ENCODE measurements around the gene CLDN14.
A peak's percentile ranks its signal among the peaks of the same experiment; 100 is the strongest.

The CLDN14 gene

GRCh38 chr21:36429947-36430546 lies 49.9 kb downstream of the CLDN14 start:
- peak; percentile 61 for DNase-seq

GRCh38 chr21:36428761-36429432 lies 51.0 kb downstream of the CLDN14 start:
- DNase-seq = no peak

GRCh38 chr21:36427502-36427901 lies 52.4 kb downstream of the CLDN14 start:
- no peak for DNase-seq

DNA sequence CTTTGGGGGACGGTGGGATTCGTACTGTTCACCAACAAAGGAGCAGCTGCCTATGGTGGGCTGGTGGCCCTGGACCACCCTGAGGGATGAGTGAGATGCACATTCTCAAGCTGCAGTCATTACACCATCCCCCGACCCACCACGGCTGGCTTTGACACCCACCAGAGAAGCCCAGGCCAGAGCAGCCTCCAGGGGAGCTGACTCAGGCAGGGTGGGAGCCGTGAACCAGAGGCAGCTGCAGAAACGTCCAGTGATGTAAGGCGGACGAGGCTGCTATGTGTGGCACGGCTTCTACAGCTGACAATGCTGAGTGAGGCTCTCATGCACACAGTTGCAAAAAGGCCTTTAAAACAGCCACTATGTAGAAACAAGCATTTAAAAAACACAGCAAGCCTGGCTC lies 54.6 kb downstream of the CLDN14 start:
- DNase-seq = no peak

DNA sequence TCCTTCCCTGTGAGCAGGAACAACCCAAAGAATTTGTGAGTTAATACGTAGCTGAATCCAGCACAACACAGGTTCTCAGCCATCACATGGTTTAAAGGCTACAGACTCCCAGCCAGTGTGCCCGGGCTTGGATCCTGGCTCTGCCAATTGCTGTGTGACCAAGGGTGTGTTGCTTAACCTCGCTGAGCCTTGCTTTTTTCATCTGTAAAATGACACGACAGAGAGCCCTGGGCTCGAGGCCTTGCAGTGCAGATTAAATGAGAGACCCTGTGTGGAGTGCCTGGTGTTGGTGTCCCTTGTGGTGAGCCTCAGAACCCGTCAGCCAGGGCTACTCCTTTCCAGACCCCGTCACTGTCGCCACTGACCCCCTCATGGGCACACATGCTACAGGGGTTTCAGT lies 55.3 kb downstream of the CLDN14 start:
- DNase-seq = no peak

DNA sequence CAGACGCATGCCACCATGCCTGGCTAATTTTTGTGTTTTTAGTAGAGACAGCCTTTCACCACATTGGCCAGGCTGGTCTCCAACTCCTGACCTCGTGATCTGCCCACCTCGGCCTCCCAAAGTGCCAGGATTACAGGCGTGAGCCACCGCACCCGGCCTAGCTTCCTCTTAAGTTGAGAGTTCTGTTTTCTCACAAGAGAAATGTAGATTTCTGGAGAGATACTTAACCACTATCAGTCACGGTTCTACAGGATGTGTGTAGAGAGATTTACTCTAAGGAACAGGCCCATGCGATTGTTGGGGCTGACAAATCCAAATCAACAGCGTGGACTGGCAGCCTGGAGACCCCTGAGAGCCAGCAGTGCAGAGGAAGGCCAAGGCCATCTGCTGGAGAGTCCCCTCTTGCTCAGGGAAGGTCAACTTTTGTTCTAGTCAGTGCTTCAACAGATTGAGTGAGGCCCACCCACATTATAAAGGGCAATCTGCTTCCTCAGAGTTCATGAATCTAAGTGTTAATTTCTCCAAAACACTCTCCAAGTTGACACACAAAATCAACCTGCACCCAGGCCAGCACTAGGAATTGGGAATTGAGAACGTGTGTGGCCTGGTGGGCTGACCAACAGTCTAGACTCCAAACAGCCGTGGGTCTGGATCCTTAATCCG lies 56.0 kb downstream of the CLDN14 start:
- no peak for DNase-seq

GRCh38 chr21:36422279-36423098 lies 57.4 kb downstream of the CLDN14 start:
- DNase-seq = no peak

GRCh38 chr21:36420571-36421339 lies 59.2 kb downstream of the CLDN14 start:
- DNase-seq = no peak

DNA sequence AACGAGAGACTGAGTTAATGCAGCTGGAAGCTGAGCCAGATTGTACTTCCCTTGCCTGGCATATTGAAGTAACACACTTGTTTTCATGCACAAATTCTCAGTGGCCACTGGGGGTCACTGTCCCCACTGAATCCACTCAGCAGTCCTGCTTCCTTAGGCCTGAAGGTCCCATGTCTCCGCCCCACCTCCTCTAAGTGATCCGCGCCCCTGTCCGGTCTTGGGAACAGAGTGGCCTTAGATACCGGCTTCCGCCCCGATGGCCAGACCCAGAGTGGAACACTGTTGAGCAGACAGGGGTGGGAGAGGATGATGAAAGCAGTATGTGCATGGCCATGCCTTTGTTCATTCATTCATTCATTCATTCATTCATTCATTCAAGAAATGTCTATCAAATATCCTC lies 59.9 kb downstream of the CLDN14 start:
- DNase-seq = peak; percentile 29

- no peak for DNase-seq
These were observed 60.7 kb downstream of the CLDN14 start for GRCh38 chr21:36419241-36419640.

DNA sequence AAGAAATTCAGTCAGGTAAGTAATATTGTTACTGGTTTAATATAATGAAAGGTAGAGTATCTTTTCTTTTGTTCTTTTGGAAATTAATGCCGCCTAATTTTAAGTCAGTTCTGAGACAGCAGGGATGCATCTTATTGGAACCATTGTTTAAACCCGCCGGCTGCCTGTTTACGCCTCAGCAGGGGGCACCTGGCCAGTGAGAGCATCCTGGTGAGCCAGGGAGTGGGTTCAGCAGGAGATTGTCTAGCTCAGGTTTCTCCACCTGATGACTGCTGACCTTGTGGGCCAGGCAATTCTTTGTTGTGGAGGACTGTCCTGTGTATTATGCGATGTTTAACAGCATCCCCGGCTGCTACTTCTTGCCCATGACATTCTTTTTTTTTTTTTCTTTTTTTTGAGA lies 64.5 kb downstream of the CLDN14 start:
- no peak for DNase-seq

DNA sequence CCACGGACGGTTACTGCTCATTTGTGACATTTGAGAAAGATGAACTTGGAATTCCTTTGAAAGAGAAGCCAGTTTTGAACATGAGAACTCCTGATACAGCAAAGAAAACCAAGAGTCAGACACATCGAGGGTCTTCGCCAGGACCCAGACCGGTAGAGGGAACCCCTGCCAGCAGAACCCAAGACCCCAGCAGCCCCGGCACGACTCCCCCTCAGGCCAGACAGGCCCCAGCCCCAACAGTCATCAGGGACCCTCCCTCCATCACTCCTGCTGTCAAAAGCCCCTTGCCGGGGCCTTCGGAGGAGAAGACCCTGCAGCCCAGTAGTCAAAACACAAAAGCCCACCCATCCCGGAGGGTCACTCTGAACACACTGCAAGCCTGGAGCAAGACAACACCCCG lies 67.0 kb downstream of the CLDN14 start:
- DNase-seq = no peak

DNA sequence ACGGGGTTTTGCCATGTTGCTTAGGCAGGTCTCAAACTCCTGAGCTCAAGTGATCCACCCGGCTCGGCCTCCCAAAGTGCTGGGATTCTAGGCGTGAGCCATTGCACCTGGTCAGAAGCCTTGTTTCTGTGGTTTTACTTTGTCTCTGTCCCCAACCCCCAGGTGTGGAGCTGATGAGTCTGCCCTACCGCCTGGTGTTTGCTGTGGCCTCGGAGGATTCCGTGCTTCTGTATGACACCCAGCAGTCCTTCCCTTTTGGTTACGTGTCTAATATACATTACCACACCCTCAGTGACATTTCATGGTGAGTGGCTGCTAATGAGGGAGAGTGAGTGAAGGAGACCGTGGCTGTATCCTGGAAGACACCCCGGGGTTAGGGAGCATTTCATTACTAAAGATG lies 68.6 kb downstream of the CLDN14 start:
- DNase-seq = no peak

Measured in activated naive CD4-positive, alpha-beta T cell treated with anti-CD3 and anti-CD28 coated beads, Interleukin-2, amount 50 U/mL, for 16 hours (primary cell).